Spinal cord (tissue), 10 donors: ENCODE data around the gene NUP160. TPM values are rescaled to one million over a fixed set of nuclear protein-coding genes. Genes with fewer than 3 reads are reported as not detected.
"Not testable (repeated sequence)": the region's sequence is repeated elsewhere in the genome, so short reads cannot be mapped to it uniquely, and the experiment has no call there.

Source experiments
- DNase-seq, 6 donors: peaks; one replicate each; pipeline versions ENCODE4 v3.0.0 to v3.0.0-alpha.2; 2013 to 2015; ENCODE audit warnings: low spot score in 6 of 6, low read depth in 4 of 6
- H3K27ac ChIP-seq: one replicate; pipeline ENCODE4 v1.5.1; 2013; ENCODE audit warnings: low read depth, low read length, control low read depth
- H3K27me3 ChIP-seq: one replicate; pipeline ENCODE4 v1.6.1; 2013; ENCODE audit warnings: low read length; ENCODE audit not compliant: control insufficient read depth, insufficient read depth
- H3K36me3 ChIP-seq: one replicate; pipeline ENCODE4 v1.6.1; 2013; ENCODE audit warnings: low read length; ENCODE audit not compliant: control insufficient read depth, insufficient read depth
- H3K4me1 ChIP-seq: one replicate; pipeline ENCODE4 v1.6.1; 2013; ENCODE audit warnings: low read length; ENCODE audit not compliant: control insufficient read depth, insufficient read depth
- H3K4me3 ChIP-seq: one replicate; pipeline ENCODE4 v1.5.1; 2013; ENCODE audit warnings: low read depth, low read length, control low read depth
- H3K9me3 ChIP-seq: one replicate; pipeline ENCODE4 v1.6.1; 2013; ENCODE audit warnings: low read length; ENCODE audit not compliant: control insufficient read depth, insufficient read depth
- WGBS: methylation state at CpG from one replicate; pipeline ENCODE4 v1.1.5; 2013; ENCODE audit warnings: missing lambda C conversion rate; ENCODE audit not compliant: insufficient coverage; 5-methylcytosine and 5-hydroxymethylcytosine counted together
- long read RNA-seq, 4 donors: transcript quantifications; one replicate each; lab custom pipeline, GENCODE V29; 2026
- polyA plus RNA-seq, 2 donors: library from polyadenylated mRNA; unstranded; fragments of 120-200 nt; gene quantifications; one replicate each; pipeline ENCODE4 v1.2.1, GENCODE V29; 2013; ENCODE audit not compliant: insufficient read length in 2 of 2
- total RNA-seq, 2 donors: library from RNA; depleted of rRNA in 1 of 2; stranded (reverse); fragments of 120-200 nt in 1 of 2; fragments of >200 nt in 1 of 2; gene quantifications; one replicate each; pipeline versions ENCODE4 v1.2.3 to v1.2.4, GENCODE V29; 2013 to 2014
- donor health status: healthy.

The NUP160 gene, protein sequence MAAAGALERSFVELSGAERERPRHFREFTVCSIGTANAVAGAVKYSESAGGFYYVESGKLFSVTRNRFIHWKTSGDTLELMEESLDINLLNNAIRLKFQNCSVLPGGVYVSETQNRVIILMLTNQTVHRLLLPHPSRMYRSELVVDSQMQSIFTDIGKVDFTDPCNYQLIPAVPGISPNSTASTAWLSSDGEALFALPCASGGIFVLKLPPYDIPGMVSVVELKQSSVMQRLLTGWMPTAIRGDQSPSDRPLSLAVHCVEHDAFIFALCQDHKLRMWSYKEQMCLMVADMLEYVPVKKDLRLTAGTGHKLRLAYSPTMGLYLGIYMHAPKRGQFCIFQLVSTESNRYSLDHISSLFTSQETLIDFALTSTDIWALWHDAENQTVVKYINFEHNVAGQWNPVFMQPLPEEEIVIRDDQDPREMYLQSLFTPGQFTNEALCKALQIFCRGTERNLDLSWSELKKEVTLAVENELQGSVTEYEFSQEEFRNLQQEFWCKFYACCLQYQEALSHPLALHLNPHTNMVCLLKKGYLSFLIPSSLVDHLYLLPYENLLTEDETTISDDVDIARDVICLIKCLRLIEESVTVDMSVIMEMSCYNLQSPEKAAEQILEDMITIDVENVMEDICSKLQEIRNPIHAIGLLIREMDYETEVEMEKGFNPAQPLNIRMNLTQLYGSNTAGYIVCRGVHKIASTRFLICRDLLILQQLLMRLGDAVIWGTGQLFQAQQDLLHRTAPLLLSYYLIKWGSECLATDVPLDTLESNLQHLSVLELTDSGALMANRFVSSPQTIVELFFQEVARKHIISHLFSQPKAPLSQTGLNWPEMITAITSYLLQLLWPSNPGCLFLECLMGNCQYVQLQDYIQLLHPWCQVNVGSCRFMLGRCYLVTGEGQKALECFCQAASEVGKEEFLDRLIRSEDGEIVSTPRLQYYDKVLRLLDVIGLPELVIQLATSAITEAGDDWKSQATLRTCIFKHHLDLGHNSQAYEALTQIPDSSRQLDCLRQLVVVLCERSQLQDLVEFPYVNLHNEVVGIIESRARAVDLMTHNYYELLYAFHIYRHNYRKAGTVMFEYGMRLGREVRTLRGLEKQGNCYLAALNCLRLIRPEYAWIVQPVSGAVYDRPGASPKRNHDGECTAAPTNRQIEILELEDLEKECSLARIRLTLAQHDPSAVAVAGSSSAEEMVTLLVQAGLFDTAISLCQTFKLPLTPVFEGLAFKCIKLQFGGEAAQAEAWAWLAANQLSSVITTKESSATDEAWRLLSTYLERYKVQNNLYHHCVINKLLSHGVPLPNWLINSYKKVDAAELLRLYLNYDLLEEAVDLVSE (N-terminal part only)
- total RNA-seq (10 to 100 TPM; 48.0 to 55.5 TPM), polyA plus RNA-seq (10 to 100 TPM; 30.9 to 40.3 TPM)
- long read RNA-seq, donor 1, full-length matches to known transcripts = 5 of 10 reads
- long read RNA-seq, donor 1, partial matches to known transcripts = 5 of 10 reads
- long read RNA-seq, donor 1, other reads (novel, unspliced or antisense) = 0 of 10 reads
- long read RNA-seq, donor 2, full-length matches to known transcripts = 1 of 1 reads
- long read RNA-seq, donor 2, partial matches to known transcripts = 0 of 1 reads
- long read RNA-seq, donor 2, other reads (novel, unspliced or antisense) = 0 of 1 reads
- long read RNA-seq, donor 3 = 0 reads
- long read RNA-seq, donor 4, full-length matches to known transcripts = 3 of 10 reads
- long read RNA-seq, donor 4, partial matches to known transcripts = 7 of 10 reads
- long read RNA-seq, donor 4, other reads (novel, unspliced or antisense) = 0 of 10 reads

- Histone ChIP-seq H3K4me3 (peak within 1 kb of the TSS; percentile 96), H3K27ac (peak within 1 kb of the TSS; percentile 93), H3K4me1 (peaks cover 8% of the 10 kb centered on the region), H3K9me3 (no peaks in the 10 kb centered on the region), H3K27me3 (no peaks in the 10 kb centered on the region), H3K36me3 (peaks cover 19% of the 10 kb centered on the region)
- WGBS = under 1% methylated on average over 66 of the region's 66 CpGs
- peak; percentile 63 to 92 (median 76) for DNase-seq
These were observed at the start of gene NUP160 for GRCh38 chr11:47847892-47848699. TSS of gene NUP160 (minus strand) at chr11:47848350. CDS start at chr11:47848318, 32 bp downstream.

DNA sequence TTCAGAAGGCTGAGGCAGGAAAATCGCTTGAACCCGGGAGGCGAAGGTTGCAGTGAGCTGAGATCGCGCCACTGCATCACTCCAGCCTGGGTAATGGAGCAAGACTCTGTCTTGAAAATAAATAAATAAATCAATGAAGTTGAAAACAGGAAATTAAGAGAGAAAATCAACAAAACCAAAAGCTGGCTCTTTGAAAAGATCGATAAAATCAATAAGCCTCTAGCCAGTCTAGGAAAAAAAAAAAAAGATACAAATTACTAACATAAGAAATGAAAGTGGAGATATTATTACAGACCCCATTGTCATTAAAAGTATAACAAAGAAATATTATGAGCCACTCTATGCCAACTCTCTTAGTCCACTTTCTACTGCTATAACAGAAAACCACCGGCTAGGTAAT, 48.0 kb upstream of the NUP160 start:
- no peaks in the 10 kb centered on the region for H3K27me3 ChIP-seq
- H3K4me3 ChIP-seq = no peak overlapping the region
- DNase-seq = no peak
- no peaks in the 10 kb centered on the region for H3K4me1 ChIP-seq
- H3K27ac ChIP-seq = no peak overlapping the region
- no CpG with 5 or more reads among the region's 7 CpGs for WGBS
- no peaks in the 10 kb centered on the region for H3K36me3 ChIP-seq
- H3K9me3 ChIP-seq = no peaks in the 10 kb centered on the region

- DNase-seq = peak in 1 of 6 donors; percentile 4
- WGBS = 100% methylated on average over 1 of the region's 2 CpGs
These were observed 46.9 kb upstream of the NUP160 start for GRCh38 chr11:47895035-47895434.

DNA sequence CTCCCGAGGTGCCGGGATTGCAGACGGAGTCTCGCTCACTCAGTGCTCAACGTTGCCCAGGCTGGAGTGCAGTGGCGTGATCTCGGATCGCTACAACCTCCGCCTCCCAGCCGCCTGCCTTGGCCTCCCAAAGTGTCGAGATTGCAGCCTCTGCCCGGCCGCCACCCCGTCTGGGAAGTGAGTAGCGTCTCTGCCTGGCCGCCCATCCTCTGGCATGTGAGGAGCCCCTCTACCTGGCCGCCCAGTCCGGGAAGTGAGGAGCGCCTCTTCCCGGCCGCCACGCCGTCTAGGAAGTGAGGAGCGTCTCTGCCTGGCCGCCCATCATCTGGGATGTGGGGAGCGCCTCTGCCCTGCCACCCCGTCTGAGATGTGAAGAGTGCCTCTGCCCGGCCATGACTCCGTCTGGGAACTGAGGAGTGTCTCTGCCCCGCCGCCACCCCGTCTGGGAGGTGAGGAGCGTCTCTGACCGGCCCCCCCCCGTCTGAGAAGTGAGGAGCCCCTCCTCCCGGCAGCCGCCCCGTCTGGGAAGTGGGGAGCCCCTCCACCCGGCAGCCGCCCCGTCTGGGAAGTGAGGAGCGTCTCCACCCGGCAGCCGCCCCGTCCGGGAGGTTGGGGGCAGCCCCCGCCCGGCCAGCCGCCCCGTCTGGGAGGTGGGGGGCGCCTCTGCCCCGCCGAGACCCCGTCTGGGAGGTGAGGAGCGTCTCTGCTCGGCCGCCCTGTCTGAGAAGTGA, 44.6 kb upstream of the NUP160 start:
- not testable (repeated sequence) for H3K27me3 ChIP-seq, H3K27ac ChIP-seq, H3K4me1 ChIP-seq, H3K4me3 ChIP-seq, H3K9me3 ChIP-seq, H3K36me3 ChIP-seq, DNase-seq
- 96% methylated on average over 36 of the region's 57 CpGs for WGBS

More at GRCh38 chr11:47895035-47895434, 46.9 kb upstream of the NUP160 start:
- Histone ChIP-seq H3K9me3 (no peaks in the 10 kb centered on the region), H3K4me3 (no peak overlapping the region), H3K36me3 (no peaks in the 10 kb centered on the region), H3K4me1 (no peaks in the 10 kb centered on the region), H3K27ac (no peak overlapping the region), H3K27me3 (no peaks in the 10 kb centered on the region)

GRCh38 chr11:47891886-47892285, 43.7 kb upstream of the NUP160 start:
- no peaks in the 10 kb centered on the region for H3K9me3 ChIP-seq
- no peak overlapping the region for H3K4me3 ChIP-seq
- H3K27ac ChIP-seq = no peak overlapping the region
- H3K36me3 ChIP-seq = no peaks in the 10 kb centered on the region
- no peaks in the 10 kb centered on the region for H3K27me3 ChIP-seq
- no peak for DNase-seq
- H3K4me1 ChIP-seq = no peaks in the 10 kb centered on the region
- WGBS = no CpG with 5 or more reads among the region's 3 CpGs

- DNase-seq = no peak
- H3K36me3 ChIP-seq = no peaks in the 10 kb centered on the region
- H3K27me3 ChIP-seq = no peaks in the 10 kb centered on the region
- 67% methylated on average over 1 of the region's 4 CpGs for WGBS
- H3K4me1 ChIP-seq = no peaks in the 10 kb centered on the region
- no peak overlapping the region for H3K27ac ChIP-seq
- H3K9me3 ChIP-seq = no peaks in the 10 kb centered on the region
- no peak overlapping the region for H3K4me3 ChIP-seq
These were observed 41.7 kb upstream of the NUP160 start for GRCh38 chr11:47889714-47890441.

GRCh38 chr11:47887910-47888569, 39.9 kb upstream of the NUP160 start:
- Histone ChIP-seq H3K4me1 (no peaks in the 10 kb centered on the region), H3K36me3 (no peaks in the 10 kb centered on the region), H3K4me3 (no peak overlapping the region), H3K27ac (no peak overlapping the region), H3K27me3 (no peaks in the 10 kb centered on the region), H3K9me3 (no peaks in the 10 kb centered on the region)
- 94% methylated on average over 3 of the region's 5 CpGs for WGBS
- DNase-seq = no peak
